ENCODE data around the gene SETD2.

Gene SETD2

GRCh38 chr3:47003461-47004368 is 160.2 kb downstream of the SETD2 start:
- no peak overlapping the region for H3K4me2 ChIP-seq (ENCODE audit: low read length)
- H3K36me3 ChIP-seq (replicated peaks; ENCODE audit: low read depth, low read length), result peaks cover 82% of the 10 kb centered on the region
- H3K9me3 ChIP-seq (ENCODE audit: insufficient read depth, low read length), result no peaks in the 10 kb centered on the region
- TF ChIP-seq CTCF (IDR thresholded peaks at IDR 0.05; ENCODE audit: low read depth, low read length), result no peak
- no peak for TF ChIP-seq EZH2phosphoT487 (IDR thresholded peaks at IDR 0.05; ENCODE audit: low read depth)
- H3K4me3 ChIP-seq (ENCODE audit: low read length), result no peak overlapping the region
- no peaks in the 10 kb centered on the region for H4K20me1 ChIP-seq (ENCODE audit: insufficient read depth, low read length)
- H3K9ac ChIP-seq (ENCODE audit: low read length), result no peak overlapping the region
- no peaks in the 10 kb centered on the region for H3K4me1 ChIP-seq (ENCODE audit: low read length)
- H2AFZ ChIP-seq (ENCODE audit: low read depth, low read length), result no peak overlapping the region
- no peaks in the 10 kb centered on the region for H3K27me3 ChIP-seq (ENCODE audit: low read depth, low read length)
- no peaks in the 10 kb centered on the region for H3K79me2 ChIP-seq (ENCODE audit: low read length)
- no peak overlapping the region for H3K27ac ChIP-seq (ENCODE audit: low read length)

GRCh38 chr3:47003056-47003410 is 160.9 kb downstream of the SETD2 start:
- Histone ChIP-seq H3K4me1 (ENCODE audit: low read length) (no peaks in the 10 kb centered on the region), H4K20me1 (ENCODE audit: insufficient read depth, low read length) (no peaks in the 10 kb centered on the region), H3K79me2 (ENCODE audit: low read length) (no peaks in the 10 kb centered on the region), H3K36me3 (replicated peaks; ENCODE audit: low read depth, low read length) (peaks cover 81% of the 10 kb centered on the region), H3K4me2 (ENCODE audit: low read length) (no peak overlapping the region), H3K27me3 (ENCODE audit: low read depth, low read length) (no peaks in the 10 kb centered on the region), H3K9ac (ENCODE audit: low read length) (no peak overlapping the region), H2AFZ (ENCODE audit: low read depth, low read length) (no peak overlapping the region), H3K4me3 (ENCODE audit: low read length) (no peak overlapping the region), H3K27ac (ENCODE audit: low read length) (no peak overlapping the region), H3K9me3 (ENCODE audit: insufficient read depth, low read length) (no peaks in the 10 kb centered on the region)
- TF ChIP-seq CTCF (IDR thresholded peaks at IDR 0.05; ENCODE audit: low read depth, low read length) (no peak), EZH2phosphoT487 (IDR thresholded peaks at IDR 0.05; ENCODE audit: low read depth) (no peak)

GRCh38 chr3:47002171-47003055 is 161.5 kb downstream of the SETD2 start:
- Histone ChIP-seq H3K9ac (ENCODE audit: low read length) (no peak overlapping the region), H3K27ac (ENCODE audit: low read length) (no peak overlapping the region), H4K20me1 (ENCODE audit: insufficient read depth, low read length) (no peaks in the 10 kb centered on the region), H3K27me3 (ENCODE audit: low read depth, low read length) (no peaks in the 10 kb centered on the region), H3K4me2 (ENCODE audit: low read length) (no peak overlapping the region), H3K36me3 (replicated peaks; ENCODE audit: low read depth, low read length) (peaks cover 81% of the 10 kb centered on the region), H3K79me2 (ENCODE audit: low read length) (no peaks in the 10 kb centered on the region), H3K4me3 (ENCODE audit: low read length) (no peak overlapping the region), H3K9me3 (ENCODE audit: insufficient read depth, low read length) (no peaks in the 10 kb centered on the region), H3K4me1 (ENCODE audit: low read length) (no peaks in the 10 kb centered on the region), H2AFZ (ENCODE audit: low read depth, low read length) (no peak overlapping the region)
- no peak for TF ChIP-seq EZH2phosphoT487 (IDR thresholded peaks at IDR 0.05; ENCODE audit: low read depth)
- no peak for TF ChIP-seq CTCF (IDR thresholded peaks at IDR 0.05; ENCODE audit: low read depth, low read length)

GRCh38 chr3:47001731-47002170 is 162.2 kb downstream of the SETD2 start:
- TF ChIP-seq EZH2phosphoT487 (IDR thresholded peaks at IDR 0.05; ENCODE audit: low read depth), result no peak
- no peak for TF ChIP-seq CTCF (IDR thresholded peaks at IDR 0.05; ENCODE audit: low read depth, low read length)
- Histone ChIP-seq H2AFZ (ENCODE audit: low read depth, low read length) (no peak overlapping the region), H3K27me3 (ENCODE audit: low read depth, low read length) (no peaks in the 10 kb centered on the region), H3K4me1 (ENCODE audit: low read length) (no peaks in the 10 kb centered on the region), H3K4me2 (ENCODE audit: low read length) (no peak overlapping the region), H3K4me3 (ENCODE audit: low read length) (no peak overlapping the region), H3K9me3 (ENCODE audit: insufficient read depth, low read length) (no peaks in the 10 kb centered on the region), H3K9ac (ENCODE audit: low read length) (no peak overlapping the region), H3K27ac (ENCODE audit: low read length) (no peak overlapping the region), H4K20me1 (ENCODE audit: insufficient read depth, low read length) (no peaks in the 10 kb centered on the region), H3K79me2 (ENCODE audit: low read length) (no peaks in the 10 kb centered on the region), H3K36me3 (replicated peaks; ENCODE audit: low read depth, low read length) (peaks cover 79% of the 10 kb centered on the region)
